Breast epithelium (tissue), 3 donors: Measurements from ENCODE around the gene CCDC92.
"Not testable (repeated sequence)": the region's sequence is repeated elsewhere in the genome, so short reads cannot be mapped to it uniquely, and the experiment has no call there.

ENCODE experiments used
- CTCF ChIP-seq, 3 donors: fragments of 450-650 bp; IDR thresholded peaks; one replicate each; pipeline ENCODE4 v1.5.1; 2016 to 2017; ENCODE audit warnings: antibody characterized with exemption in 3 of 3, mild to moderate bottlenecking in 3 of 3, moderate library complexity in 3 of 3
- POLR2A ChIP-seq: fragments of 450-650 bp; IDR thresholded peaks from one replicate; pipeline ENCODE4 v1.6.1; 2016; ENCODE audit warnings: antibody characterized with exemption, mild to moderate bottlenecking, moderate library complexity
- POLR2AphosphoS5 ChIP-seq, 3 donors: sonication (generic); formaldehyde crosslinking; IDR thresholded peaks; one replicate each; pipeline ENCODE4 v1.6.1; 2017; ENCODE audit warnings: antibody characterized with exemption in 3 of 3

DNA sequence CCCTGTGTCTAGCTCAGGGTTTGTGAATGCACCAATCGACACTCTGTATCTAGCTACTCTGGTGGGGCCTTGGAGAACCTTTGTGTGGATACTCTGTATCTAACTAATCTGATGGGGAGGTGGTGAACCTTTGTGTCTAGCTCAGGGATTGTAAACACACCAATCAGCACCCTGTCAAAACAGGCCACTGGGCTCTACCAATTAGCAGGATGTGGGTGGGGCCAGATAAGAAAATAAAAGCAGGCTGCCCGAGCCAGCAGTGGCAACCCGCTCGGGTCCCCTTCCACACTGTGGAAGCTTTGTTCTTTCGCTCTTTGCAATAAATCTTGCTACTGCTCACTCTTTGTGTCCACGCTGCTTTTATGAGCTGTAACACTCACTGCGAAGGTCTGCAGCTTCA lies 25.1 kb downstream of the CCDC92 start:
- not testable (repeated sequence) for TF ChIP-seq CTCF (IDR thresholded peaks at IDR 0.05); POLR2A; POLR2AphosphoS5 (IDR thresholded peaks at IDR 0.05)
